IPS-11a (cell line): ENCODE results near the gene POLN.

Source experiments
- H3K4me3 ChIP-seq: one replicate; pipeline ENCODE4 v1.5.1; 2013; ENCODE audit warnings: low read depth, low read length, control low read depth

The POLN gene

GRCh38 chr4:2126309-2127043 is 115.4 kb downstream of the POLN start:
- H3K4me3 ChIP-seq: no peak overlapping the region

GRCh38 chr4:2125831-2126230 is 116.1 kb downstream of the POLN start:
- H3K4me3 ChIP-seq: no peak overlapping the region

- H3K4me3 ChIP-seq: no peak overlapping the region
Observed at GRCh38 chr4:2125023-2125422, 116.9 kb downstream of the POLN start.

GRCh38 chr4:2116687-2117400 is 125.1 kb downstream of the POLN start:
- no peak overlapping the region for H3K4me3 ChIP-seq

DNA sequence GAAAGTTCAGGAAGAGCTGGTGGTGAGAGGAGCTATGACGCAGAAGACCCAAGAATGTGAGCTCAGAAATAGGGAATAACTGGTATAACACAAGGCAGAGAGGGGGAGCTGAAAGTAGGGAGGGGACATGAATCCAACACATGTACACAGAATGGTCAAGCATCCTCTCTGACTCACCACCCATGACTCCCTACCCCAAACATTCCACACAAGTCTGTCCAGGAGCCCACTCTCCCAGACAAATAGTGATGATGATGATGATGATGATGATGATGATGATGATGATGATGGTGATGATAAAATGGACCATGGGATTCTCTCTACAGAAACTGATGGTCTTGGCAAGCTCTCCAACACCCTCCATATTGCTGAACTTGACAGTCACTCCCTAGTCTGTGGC is 136.4 kb downstream of the POLN start:
- H3K4me3 ChIP-seq: no peak overlapping the region

DNA sequence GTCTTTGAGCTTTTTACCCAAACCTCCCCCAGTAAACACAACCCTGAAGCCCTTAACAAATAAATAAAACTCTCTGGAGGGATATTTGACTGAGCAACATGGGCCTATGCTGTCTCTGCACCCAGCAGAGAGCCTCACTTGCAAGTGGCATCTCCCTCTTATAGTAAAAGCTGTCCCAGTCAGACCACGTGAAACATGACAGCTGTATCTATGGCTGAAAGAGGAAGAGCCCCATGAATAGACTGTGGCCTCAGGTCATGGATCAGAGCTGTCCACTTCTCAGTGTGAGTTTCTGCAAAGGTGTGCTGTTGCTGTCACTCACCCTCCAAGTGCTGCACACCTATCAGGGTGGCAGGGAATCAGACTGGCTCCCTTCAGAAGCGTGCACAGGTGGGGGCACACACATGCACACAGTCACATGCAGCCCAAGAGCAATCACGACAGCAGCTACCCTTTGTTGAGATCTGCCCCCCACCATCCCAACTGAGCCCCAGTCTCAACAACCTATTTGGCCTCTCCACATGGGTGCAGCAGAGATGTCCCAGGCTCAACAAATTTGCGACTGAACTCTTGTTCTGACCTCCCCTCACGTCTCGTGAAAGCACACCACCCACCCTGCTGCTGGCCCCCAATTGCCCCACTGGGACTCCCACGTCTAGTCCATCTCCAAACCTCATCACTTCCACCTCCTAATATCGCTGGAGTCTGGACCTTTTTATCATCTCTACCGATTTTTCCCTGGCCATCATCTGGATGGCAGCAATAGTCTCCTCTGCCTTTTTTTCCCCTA is 137.2 kb downstream of the POLN start:
- no peak overlapping the region for H3K4me3 ChIP-seq

DNA sequence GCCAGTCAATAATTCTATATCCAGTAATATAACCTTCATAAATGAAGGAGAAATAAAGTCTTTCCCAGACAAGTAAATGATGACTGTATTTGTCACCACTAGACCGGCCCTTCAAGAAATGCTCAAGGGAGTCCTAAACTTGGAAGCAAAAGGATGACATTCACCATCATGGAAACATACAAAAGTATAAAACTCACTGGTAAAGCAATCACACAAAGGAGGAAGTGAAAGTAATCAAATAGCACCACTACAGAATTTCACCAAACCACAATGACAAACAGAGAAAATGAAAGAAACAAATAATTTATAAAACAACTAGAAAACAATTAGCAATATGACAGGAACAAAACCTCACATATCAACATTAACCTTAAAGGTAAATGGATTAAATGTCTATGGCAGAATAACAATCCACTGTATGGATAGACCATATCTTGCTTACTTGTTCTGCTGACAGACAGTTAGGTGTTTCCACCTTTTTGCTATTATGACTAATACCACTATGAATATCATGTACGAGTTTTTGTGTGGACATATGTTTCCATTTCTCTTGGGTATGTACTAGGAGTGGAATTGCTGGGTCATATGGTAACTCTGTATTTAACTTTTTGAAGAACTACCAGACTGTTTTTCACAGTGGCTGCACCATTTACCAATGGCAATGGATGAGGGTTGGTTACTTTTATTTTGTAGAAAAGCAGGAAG is 137.9 kb downstream of the POLN start:
- H3K4me3 ChIP-seq: no peak overlapping the region

DNA sequence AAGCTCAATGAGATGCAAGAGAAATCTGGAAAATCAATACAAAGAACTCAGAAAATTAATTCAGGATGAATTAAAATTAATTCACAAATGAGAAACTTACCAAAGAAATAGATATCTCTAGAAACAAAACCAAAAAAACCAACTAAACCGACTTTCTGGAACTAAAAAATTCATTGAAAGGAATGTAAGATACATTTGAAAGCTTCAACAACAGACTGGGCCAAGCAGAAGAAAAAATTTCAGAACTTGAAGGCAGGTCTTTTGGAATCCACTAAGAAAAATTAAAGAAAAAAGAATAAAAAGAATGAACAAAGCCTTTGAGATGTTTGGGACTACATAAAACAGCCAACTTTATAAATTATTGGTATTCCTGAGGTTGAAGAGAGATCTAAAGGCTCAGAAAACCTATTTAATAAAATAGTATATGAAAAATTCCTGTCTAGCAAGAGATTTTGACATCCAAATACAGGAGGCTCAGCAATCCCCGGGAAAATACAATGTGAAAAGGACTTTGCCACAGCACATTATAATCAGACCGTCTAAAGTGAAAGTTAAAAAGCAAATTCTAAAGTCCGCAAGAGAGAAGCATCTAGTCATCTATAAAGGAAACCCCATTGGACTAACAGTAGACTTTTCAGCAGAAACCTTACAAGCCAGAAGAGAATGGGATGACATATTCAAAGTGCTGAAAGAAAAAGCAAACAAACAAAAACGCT is 138.6 kb downstream of the POLN start:
- no peak overlapping the region for H3K4me3 ChIP-seq

GRCh38 chr4:2102045-2102883 is 139.7 kb downstream of the POLN start:
- no peak overlapping the region for H3K4me3 ChIP-seq

- H3K4me3 ChIP-seq: no peak overlapping the region
Observed at GRCh38 chr4:2101346-2102044, 140.4 kb downstream of the POLN start.

- H3K4me3 ChIP-seq: no peak overlapping the region
Observed at GRCh38 chr4:2096073-2096609, 145.8 kb downstream of the POLN start.

GRCh38 chr4:2095236-2096072 is 146.5 kb downstream of the POLN start:
- no peak overlapping the region for H3K4me3 ChIP-seq

DNA sequence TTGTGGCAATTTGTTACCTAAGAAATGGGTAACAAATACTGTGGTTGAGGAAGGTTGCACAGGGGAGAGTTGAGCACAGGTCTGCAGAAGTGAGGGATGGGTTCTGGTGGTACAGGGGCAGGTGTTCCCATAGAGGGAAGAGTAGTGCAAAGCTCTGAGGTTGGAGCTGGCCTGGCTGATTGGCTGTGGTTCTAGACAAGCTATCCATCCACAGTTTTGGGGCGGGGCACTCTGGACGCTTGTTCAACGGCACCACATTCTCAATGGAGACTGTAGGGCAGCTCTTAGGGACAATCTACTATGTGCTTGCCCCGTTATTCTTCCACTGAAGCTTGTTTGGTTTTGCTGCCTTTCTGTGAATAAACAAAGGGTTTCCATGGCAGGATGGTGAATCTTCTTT is 147.4 kb downstream of the POLN start:
- no peak overlapping the region for H3K4me3 ChIP-seq

GRCh38 chr4:2093265-2093664 is 148.7 kb downstream of the POLN start:
- H3K4me3 ChIP-seq: no peak overlapping the region

GRCh38 chr4:2092669-2093053 is 149.3 kb downstream of the POLN start:
- no peak overlapping the region for H3K4me3 ChIP-seq

DNA sequence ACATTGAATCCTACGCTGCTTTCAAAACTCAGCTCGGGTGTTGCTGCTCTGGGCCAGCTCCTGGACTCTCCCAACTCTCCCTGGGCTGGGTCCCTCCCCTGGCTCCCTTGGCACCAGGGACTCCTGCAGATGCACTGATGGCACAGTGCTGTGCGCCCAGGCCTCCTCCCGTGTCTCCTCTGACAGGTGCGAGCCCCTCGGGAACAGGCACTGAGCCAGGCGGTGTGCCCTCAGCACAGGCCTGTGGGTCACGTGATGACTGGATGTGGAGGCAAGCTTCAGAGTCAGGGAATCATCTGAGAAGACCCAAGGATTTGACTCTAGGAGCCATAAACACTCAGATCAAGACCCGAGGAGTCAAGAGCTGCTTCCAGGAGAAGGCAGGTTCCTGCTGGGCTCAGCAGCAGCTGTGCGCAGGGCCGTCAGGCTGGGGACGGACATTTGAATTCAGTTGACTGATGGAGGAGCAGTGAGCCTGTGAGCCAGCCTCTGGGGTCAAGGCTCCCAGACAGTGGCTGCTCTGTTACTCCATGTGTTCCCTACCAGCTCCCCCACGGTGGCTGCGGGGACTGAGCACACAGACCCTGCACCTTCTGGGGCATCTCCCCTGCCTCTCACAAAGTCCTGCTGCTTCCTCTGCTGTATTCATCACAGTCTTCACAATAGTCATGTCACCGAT is 149.8 kb downstream of the POLN start:
- H3K4me3 ChIP-seq: no peak overlapping the region

DNA sequence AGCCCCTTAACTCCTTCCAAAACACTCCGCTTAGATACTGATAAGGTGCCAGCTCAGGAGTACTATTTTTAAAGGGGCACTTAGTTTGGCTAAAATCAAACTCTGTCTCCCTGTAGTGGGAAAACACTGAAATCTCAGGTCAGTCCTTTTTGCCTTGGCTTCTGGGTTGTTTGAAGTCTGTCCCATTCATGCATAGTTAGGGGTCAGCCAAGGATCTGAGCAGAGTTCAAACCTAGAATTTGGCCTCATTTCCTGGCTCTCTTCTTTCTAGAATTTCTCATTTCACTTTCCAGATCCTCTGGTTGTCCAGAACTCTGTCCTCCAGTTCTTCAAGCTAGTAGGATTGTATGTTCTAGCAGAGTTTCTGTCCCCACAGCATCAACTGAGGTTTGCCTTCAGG is 151.3 kb downstream of the POLN start:
- H3K4me3 ChIP-seq: no peak overlapping the region
